Measurements from ENCODE around the gene HVCN1.

GRCh38 chr12:110638796-110639195, 50.1 kb downstream of the HVCN1 start:
- TF ChIP-seq REST (IDR thresholded peaks at IDR 0.05; ENCODE audit: insufficient read depth in 1 of 2, low read depth in 2 of 2, low read length in 2 of 2) (no peak), FOXP2 (optimal IDR thresholded peaks at IDR 0.05; ENCODE audit: borderline replicate concordance, extremely low read depth, extremely low read length, insufficient read depth) (no peak), TAF1 (IDR thresholded peaks at IDR 0.05; ENCODE audit: borderline replicate concordance, insufficient read depth, low read length) (no peak), POLR2AphosphoS5 (IDR thresholded peaks at IDR 0.05; ENCODE audit: low read depth, low read length) (no peak), SIN3A (IDR thresholded peaks at IDR 0.05; ENCODE audit: borderline replicate concordance, insufficient read depth, low read length) (no peak)

Data from PFSK-1 (cell line).